Activated T-cell treated with anti-CD3 and anti-CD28 coated beads, Interleukin-2, amount 50 U/mL, for 48 hours (primary cell): ENCODE results near the gene TMC4.
"Not testable (repeated sequence)": the region's sequence is repeated elsewhere in the genome, so short reads cannot be mapped to it uniquely, and the experiment has no call there.

Experiments used
- DNase-seq, 2 experiments: peaks; one replicate each; pipeline ENCODE4 v3.0.0-alpha.2; 2020

The TMC4 gene

DNA sequence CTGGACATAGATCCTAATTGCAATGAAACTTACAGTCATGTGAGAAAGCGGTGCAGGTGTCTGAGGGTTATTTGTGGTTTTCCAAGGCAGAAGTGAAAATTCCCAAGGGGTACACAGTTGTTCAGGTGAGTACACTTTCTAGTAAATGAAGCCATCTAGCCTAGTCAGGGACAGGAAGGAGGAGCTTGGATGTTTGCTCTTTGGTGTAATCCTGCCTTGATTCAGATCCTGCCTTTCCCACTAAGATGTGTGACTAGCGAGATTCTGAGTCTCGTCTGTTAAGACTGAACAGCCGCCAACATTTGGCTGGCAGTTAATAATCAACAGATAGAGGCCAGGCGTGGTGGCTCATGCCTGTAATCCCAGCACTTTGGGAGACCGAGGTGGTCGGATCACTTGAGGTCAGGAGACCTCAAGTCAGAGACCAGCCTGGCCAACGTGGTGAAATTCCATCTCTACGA lies 30.2 kb upstream of the TMC4 start:
- DNase-seq: no peak

DNA sequence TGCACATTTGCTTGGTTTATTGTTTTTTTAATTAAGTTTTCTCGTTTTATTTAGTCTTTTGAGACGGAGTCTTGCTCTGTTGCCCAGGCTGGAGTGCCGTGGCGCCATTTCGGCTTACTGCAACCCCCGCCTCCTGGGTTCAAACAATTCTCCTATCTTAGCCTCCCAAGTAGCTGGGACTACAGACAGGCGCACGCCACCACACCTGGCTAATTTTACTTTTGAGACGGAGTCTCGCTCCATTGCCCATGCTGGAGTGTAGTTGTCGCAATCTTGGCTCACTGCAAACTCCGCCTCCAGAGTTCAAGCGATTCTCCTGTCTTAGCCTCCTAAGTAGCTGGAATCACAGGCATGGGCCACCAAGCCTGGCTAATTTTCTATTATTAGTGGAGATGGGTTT lies 29.0 kb upstream of the TMC4 start:
- no peak for DNase-seq

DNA sequence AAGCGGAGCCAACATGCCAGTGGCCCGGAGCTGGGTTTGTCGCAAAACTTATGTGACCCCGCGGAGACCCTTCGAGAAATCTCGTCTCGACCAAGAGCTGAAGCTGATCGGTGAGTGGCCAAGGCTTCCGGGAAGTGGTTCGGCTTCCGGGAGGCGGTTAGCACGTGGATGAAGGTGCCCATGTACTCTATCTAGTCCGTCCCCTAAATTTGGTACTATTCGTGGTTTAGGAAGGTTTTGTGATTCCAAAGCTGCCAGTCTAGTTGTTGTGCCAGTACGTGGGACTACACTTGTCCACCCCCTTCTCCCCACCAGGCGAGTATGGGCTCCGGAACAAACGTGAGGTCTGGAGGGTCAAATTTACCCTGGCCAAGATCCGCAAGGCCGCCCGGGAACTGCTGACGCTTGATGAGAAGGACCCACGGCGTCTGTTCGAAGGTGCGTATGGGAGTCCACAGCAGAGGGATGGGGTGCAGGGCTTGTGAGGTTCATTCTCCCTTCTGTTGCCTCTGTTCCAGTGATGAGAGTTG lies 28.3 kb upstream of the TMC4 start:
- DNase-seq: no peak

DNA sequence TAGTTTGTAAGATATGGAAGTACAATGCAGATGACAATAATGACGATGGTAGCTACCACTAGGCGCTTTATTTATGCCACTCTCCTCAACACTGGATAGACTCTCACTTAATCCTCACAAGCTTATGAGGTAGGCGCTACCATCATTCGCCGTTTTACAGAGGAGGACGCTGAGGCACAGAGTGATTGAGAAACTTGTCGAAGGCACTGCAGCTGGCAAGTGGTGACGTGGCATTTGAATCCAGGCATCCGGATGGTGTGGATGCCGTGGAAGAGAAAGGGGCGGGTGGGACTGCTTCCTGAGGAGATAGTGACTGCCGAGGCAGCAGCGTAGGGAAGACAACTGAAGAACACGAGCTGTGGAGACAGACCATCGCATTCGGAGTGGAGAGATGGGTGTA lies 26.4 kb upstream of the TMC4 start:
- no peak for DNase-seq

- no peak for DNase-seq
These were observed 24.2 kb upstream of the TMC4 start for GRCh38 chr19:54197121-54197520.

GRCh38 chr19:54196536-54196935 lies 23.6 kb upstream of the TMC4 start:
- no peak for DNase-seq

GRCh38 chr19:54194463-54194862 lies 21.5 kb upstream of the TMC4 start:
- DNase-seq: not testable (repeated sequence)

DNA sequence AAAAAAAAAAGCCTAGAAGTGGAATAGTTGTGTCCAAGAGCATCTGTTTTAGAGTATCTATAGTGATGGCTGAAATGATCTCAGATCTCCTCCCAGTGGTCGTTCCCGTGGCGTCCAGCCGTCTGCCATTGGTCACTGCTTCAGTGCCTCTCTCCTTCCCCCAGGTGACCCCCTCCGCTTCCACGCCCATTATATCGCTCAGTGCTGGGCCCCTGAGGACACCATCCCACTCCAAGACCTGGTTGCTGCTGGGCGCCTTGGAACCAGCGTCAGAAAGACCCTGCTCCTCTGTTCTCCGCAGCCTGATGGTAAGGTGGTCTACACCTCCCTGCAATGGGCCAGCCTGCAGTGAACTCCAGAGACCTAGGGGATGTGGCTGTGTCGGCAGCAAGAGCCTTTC lies 20.1 kb upstream of the TMC4 start:
- no peak for DNase-seq

DNA sequence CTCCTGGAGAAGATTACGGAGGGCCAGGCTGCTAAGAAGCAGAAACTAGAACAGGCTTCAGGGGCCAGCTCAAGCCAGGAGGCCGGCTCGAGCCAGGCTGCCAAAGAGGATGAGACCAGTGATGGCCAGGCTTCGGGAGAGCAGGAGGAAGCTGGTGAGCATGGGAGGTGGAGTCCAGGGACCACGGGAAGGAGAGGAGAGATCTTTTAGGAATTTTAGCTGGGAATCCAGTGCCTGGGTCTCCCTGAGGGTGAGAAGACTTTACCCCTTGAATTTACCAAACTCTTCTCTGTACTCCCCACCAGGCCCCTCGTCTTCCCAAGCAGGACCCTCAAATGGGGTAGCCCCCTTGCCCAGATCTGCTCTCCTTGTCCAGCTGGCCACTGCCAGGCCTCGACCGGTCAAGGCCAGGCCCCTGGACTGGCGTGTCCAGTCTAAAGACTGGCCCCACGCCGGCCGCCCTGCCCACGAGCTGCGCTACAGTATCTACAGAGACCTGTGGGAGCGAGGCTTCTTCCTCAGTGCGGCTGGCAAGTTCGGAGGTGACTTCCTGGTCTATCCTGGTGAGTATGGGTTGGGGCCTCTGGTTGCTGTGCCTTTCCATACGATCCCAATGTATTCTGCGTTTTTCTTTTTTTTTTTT lies 19.0 kb upstream of the TMC4 start:
- DNase-seq: no peak

DNA sequence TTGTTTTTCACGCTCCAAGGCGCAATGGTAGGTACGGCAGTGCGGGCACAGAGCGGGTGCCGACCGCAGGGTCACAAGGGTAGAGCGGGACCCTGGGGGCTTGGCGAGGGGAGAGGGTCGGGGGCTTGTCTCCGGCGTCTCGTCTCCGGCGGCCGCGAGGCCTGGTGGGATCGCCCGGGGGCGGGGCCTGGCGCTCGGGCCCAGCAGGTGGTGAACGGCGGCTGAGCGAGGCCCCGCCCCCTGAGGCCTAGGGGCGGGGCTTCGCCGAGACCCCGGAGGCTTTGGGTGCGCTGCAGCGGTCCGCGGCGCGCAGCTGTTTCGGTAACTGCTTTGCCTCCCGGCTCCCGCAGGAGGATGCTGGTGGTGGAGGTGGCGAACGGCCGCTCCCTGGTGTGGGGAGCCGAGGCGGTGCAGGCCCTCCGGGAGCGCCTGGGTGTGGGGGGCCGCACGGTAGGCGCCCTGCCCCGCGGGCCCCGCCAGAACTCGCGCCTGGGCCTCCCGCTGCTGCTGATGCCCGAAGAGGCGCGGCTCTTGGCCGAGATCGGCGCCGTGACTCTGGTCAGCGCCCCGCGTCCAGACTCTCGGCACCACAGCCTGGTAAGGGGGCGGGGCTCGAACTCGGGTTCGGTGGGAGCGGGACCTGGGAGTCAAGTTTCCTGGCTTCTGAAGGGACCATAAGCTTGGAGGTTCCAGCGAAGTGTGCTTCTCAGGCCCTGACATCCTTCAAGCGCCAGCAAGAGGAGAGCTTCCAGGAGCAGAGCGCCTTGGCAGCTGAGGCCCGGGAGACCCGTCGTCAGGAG lies 18.3 kb upstream of the TMC4 start, which contains the start of gene TSEN34:
TSEN34 (plus strand) TSS at position 298 of the 800 bp plus-strand sequence; CDS start at position 355, 57 bp downstream.
- peak in 1 of 2 experiments; percentile 91 for DNase-seq

DNA sequence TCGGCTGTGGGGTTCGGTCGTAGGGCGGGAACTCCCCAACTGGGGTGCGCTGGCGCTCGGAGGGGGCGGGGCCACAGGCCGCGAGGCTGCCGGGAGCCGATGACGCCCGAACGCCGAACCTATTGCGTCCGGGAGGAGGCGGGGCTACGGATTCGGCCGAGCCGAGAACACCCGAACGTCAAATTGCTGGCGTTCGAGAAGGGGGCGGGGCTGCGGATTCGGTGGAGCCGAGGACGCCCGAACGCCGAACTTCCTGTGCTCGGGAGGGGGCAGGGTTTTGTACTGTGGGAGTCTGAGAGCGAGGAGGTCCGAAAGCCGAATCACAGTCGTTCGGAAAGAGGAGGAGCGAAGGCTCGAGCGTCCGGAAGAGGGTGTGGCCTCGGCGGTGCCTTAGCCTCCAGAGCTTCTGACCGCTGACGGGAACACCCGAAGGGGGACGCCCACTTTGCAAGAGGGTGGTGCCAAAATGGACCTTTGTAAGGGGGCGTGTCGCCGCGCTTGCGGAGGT lies 17.6 kb upstream of the TMC4 start:
- DNase-seq: peak; percentile 100

- peak; percentile 100 for DNase-seq
These were observed 17.0 kb upstream of the TMC4 start for GRCh38 chr19:54189735-54190502.

DNA sequence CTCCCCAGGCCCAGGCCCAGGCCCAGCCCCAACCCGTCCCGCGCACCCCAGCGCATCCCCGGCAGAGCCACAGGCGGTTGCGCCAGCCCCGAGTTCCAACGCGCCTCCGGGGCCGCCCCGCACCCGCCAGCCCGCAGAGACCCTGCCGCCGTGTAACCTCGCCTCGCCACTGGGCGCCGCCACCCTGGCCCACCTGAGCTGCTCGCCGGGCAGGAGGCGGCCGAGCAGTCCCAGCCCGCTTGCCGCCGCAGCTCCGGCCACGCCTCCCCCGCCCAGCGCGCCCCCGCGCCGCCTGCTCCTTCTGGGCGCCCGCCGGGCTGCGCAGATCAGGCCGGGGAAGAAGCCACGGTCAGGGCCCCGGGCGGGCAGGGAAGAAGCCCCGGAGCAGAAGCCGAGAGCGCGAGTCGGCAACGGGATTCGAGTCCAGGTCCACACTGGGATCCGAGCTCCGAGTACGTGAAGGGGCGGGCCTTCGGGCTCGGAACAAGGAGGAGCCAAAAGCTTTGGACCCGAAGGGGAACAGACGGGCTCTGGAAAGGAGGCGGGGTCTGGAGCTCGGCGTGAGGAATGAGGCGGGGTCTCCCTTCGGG lies 16.3 kb upstream of the TMC4 start, which contains the start of gene MBOAT7:
MBOAT7 (minus strand) TSS at position 436 of the 590 bp plus-strand sequence. CDS start 1,072 bp downstream, outside the sequence.
- DNase-seq: no peak

DNA sequence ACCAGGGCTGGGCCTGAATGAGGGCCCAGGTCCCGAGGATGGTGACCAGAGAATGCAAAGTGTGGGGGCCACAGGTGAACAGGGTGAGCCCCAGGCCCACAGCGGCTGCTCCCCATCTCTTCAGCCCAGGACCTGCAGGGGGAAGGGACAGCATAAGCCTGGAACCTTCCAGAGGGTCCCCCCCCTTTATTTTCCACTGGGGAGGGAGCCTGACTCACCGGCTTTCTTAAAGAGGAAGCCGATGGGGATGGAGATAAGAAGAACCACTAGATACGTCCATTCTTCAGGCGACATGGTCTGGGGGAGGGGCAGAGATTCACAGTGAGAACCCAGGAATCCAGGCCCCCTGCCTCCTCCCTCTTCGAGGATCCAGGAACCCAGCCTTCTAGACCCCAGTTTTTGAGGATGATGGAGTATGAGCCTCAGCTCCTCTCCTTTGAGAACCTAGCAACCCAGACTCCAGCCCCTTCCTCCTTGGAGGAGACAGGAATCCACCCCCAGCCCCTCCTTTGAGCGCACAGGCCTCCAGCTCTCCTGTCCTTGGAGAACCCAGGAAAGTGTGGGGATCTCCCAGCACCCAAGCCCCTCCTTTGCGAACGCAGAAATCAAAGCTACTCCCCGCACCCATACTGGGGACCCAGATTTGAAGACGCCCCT lies 15.4 kb upstream of the TMC4 start:
- peak; percentile 72 to 73 for DNase-seq

DNA sequence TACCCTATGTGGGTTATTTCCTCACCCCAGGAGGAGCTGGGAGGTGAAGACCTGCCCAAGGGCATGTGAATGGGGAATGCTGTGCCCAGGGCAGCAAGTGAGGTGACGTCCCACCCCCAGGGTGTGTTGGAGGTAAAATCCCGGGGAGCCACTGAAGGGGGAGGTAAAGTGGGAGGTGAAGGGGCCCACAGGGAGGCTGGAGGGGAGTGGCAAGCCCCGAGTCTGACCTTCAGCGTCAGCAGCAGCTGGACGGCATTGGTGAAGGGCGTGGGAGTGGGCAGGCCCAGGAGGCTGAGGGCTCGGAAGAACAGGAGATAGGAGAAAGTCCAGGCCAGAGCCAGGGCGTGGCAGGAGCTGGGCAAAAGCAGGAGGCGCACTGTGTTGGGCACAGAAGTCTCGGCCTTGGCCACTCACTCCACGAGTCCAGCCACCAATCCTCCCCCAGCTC lies 14.0 kb upstream of the TMC4 start:
- no peak for DNase-seq

DNA sequence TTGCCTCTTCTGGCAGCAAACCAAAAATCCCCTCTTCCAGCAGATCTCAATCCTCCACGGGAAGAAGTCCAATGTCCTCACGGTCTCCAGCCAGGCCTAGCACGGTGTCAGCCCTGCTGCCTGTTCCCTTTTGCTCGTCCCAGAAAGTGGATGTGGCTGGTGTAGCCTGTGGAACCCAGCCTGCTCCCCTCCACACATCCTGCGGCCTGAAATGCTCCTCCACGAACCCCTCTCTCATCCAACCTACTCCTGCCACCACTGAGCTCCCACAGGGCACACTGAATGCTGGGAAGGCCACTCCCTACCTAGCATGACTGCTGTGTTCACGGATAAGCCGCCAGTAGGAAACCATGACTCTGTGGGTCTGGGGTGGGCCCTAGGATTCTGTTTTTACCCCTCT lies 13.4 kb upstream of the TMC4 start:
- DNase-seq: no peak

- DNase-seq: no peak
These were observed 10.5 kb upstream of the TMC4 start for GRCh38 chr19:54183431-54183830.

DNA sequence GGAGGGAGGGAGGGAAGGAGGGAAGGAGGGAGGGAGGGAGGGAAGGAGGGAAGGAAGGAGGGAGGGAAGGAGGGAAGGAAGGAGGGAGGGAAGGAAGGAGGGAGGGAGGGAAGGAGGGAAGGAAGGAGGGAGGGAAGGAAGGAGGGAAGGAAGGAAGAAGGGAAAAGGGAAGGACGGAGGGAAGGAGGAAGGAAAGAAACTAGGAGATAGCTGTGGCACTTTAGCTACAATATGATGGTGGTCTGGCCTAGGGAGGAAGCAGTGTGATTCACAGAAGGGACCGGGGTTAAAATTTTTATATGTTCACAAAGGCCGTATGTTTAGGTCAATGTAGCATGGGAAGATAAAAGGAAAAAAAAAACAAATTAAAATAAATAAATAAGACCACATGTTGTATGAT lies 8.9 kb upstream of the TMC4 start:
- DNase-seq: not testable (repeated sequence)

- DNase-seq: no peak
These were observed 7.7 kb upstream of the TMC4 start for GRCh38 chr19:54180691-54181091.

DNA sequence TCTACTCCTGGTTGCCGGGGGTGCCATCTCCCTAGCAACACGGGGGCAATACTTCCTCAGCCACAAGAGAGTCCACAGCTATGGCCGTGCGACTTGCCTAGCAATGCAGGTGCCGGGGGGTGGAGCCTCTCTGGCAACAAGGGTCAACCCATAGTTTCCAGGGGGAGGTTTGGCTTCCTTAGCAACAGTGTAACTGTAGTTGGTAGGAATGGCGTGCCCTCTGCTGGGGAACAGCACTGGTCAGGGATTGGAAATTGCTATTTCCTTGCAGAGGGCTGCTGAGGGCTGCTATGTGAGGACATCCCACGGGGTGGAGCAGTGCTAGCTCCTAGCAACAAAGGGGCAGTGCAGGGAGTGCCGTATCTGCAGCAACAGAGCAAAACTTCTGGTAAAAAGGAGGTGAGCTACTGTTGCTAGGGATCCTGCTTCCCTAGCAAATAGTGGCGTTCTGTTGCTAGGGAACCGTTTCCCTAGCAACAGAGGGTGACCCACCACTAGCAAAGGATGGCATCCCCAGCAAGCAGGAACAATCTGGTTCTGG lies 7.0 kb upstream of the TMC4 start:
- DNase-seq: no peak

DNA sequence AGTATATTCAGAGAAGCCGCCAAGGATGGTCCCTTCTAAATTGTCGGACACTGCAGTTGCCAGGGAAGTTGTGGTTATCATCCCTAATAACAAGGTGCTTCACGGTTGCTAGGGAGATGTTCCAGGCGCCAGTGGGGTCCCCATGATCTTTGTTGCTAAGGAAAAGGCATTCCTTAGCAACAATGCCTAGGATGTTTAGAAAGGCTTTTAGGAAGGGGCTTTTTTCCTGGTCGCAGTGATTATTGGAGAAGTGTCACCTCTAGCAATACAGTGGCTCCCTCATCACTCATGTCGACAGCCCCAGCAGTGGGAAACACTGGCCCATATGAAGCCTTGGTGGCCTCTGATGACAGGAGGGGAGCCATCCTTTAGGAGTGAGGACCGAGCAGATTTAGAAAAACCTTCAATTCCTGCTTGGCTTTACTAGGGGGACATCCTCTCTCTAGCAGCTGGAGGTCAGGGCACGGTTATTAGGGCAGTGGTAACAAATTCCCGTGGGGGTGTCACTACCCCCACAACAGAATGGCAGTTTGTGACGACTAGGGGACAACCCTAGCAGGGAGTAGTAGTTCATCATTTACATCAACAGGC lies 6.4 kb upstream of the TMC4 start:
- no peak for DNase-seq
